NCI-H526 (cell line): ENCODE results near the gene SLC16A5.
A peak's percentile ranks its signal among the peaks of the same experiment; 100 is the strongest.

Experiments used
- DNase-seq, 2 experiments: peaks; one replicate each; lab custom pipeline; 2025; lab: John Stamatoyannopoulos, UW

Gene SLC16A5

GRCh38 chr17:75087182-75087557 is 584 bp upstream of the SLC16A5 start:
- DNase-seq, result no peak

- DNase-seq, result no peak
Observed at GRCh38 chr17:75088465-75089417, 987 bp downstream of the SLC16A5 start.

GRCh38 chr17:75090871-75091854 is 3.4 kb downstream of the SLC16A5 start:
- no peak for DNase-seq

GRCh38 chr17:75091855-75092327 is 4.1 kb downstream of the SLC16A5 start:
- no peak for DNase-seq

- no peak for DNase-seq
Observed at GRCh38 chr17:75093548-75094158, 5.9 kb downstream of the SLC16A5 start.

GRCh38 chr17:75094871-75095399 is 7.2 kb downstream of the SLC16A5 start:
- no peak for DNase-seq

- no peak for DNase-seq
Observed at GRCh38 chr17:75096082-75096625, 8.4 kb downstream of the SLC16A5 start.

- DNase-seq, result no peak
Observed at GRCh38 chr17:75097865-75098264, 10.1 kb downstream of the SLC16A5 start.

GRCh38 chr17:75098861-75099260 is 11.1 kb downstream of the SLC16A5 start:
- no peak for DNase-seq

- DNase-seq, result no peak
Observed at GRCh38 chr17:75099881-75100595, 12.3 kb downstream of the SLC16A5 start.

GRCh38 chr17:75102385-75102821 is 14.6 kb downstream of the SLC16A5 start:
- DNase-seq, result peak; percentile 23 to 49

GRCh38 chr17:75103601-75104554 is 16.1 kb downstream of the SLC16A5 start:
- DNase-seq, result no peak

- DNase-seq, result peak; percentile 69 to 86
Observed at GRCh38 chr17:75105126-75106080, 17.6 kb downstream of the SLC16A5 start.

GRCh38 chr17:75108193-75108592 is 20.4 kb downstream of the SLC16A5 start:
- no peak for DNase-seq

- no peak for DNase-seq
Observed at GRCh38 chr17:75109046-75109406, 21.3 kb downstream of the SLC16A5 start.

- DNase-seq, result peak; percentile 82 to 96
Observed at GRCh38 chr17:75109407-75110233, 21.9 kb downstream of the SLC16A5 start, which contains the start of gene ARMC7. Gene ARMC7, plus strand, starts transcription at chr17:75109969. Its CDS starts 320 bp downstream, at chr17:75110289.

- DNase-seq, result peak in 1 of 2 experiments; percentile 43
Observed at GRCh38 chr17:75110234-75110937, 22.6 kb downstream of the SLC16A5 start.
